ENCODE data around the gene GALK1.
"Not testable (repeated sequence)": the region's sequence is repeated elsewhere in the genome, so short reads cannot be mapped to it uniquely, and the experiment has no call there.

The GALK1 gene

DNA sequence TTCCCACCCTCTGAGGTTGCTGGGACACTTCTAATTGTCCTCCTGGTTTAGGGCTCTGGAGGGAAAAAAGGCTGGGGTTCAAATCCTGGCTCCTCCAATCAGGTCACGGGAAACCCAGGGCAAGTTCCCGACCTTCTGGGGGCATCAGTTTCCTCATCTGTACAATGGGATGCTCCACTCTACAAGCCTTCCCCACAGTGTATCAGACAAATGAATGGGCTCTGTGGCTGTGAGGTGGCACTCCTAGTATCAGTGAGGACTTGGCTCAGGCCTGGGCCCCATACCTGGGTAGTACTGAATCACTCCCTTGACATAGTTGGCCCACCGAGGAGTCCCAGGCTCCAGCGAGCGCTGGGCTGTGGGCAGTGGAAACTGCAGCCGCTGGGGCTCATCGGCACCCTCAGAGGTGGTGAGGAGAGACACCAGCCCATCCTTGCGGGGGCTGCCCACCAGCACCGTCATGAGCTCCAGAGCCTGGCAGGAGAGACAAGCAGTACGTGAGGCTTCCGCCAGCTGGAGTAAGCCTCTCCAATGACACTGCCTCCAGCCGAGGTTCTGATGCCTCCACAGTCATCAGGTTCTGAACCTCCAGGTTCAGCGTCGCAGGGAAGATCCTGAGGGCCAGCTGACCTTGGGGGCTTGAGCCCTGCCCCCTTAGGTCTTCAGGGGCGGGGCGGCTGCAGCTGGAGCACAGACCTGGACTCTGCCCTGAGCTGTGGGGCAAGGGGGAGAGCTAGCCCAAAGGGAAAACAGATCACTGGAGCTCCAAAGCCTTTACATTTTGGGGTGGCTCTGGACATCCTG lies 1.2 kb downstream of the GALK1 start:
- DNase-seq (ENCODE audit: low read depth) = no peak

DNA sequence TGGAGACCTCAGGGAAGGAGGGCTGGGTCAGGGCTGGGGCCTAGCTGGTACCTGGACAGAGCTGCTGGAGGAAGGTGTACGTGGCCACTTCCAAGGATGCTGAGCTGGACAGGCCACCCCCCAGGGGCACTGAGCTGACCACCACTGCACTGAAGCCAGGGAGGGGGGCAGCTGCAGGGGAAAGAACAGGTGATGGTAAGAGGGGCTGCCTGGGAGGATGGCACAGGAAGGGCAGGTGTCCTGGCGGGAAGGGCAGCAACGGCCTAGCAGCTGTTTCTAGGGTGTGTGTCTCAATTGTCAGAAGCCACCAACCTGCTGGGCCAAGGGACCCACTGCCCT lies 1.8 kb downstream of the GALK1 start:
- no peak for DNase-seq (ENCODE audit: low read depth)

DNA sequence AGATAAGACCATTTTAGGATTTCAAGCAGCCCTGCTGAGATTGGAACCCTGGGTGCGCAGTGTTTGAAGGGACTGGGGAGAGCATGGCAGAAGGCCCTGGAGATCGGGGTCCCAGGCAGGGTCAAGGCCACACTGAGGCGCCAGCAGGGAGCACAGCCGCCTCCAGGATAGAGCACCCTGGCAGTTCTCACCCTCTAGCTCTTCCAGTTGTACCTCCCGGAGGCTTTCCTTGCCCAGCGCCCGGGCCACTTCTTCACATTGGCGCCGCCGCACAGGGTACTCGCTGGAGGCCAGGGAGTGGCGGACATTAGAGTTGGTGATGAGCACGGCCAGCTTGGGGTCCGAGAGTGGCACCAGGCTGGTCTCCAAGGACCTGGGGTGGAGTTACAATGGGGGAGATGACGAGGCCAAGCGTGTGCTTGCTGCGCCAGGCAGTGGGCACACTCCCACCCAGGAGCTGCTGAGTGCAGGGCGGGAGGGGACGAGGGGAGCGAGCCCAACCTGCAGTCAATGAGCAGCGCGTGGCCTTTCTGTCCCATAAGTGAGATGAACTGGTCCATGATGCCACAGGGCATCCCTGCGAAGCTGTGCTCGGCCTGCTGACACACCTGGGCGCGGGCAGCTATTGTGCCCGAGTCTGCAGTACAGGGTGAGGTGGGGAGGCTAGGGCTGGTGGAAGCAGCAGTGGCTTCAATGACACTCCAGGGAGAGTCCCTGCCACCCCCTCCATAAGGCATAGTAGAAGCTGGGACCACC lies 2.3 kb downstream of the GALK1 start:
- no peak for DNase-seq (ENCODE audit: low read depth)

DNA sequence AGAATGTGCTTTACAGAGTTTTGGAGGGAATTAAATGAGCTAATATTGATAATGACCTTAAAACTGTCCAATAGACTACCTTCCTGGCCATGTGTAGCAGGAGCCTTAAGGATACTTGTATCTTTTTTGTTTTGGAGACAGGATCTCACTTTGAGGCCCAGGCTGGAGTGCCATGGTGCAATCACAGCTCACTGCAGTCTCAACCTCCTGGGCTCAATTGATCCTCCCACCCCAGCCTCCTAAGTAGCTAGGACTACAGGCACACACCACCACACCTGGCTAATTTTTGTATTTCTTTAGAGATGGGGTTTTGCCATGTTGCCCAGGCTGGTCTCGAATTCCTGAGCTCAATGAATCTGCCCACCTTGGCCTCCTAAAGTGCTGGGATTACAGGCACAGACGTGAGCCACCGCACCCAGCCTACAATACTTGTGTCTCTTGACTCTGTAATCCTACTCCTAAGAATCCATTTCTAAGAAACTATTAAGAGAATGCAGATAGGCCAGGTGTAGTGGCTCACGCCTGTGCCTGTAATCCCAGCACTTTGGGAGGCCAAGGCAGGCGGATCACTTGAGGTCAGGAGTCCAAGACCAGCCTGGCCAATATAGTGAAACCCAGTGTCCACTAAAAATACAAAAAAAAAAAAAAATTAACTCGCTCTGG lies 4.9 kb downstream of the GALK1 start:
- not testable (repeated sequence) for DNase-seq (ENCODE audit: low read depth)

DNA sequence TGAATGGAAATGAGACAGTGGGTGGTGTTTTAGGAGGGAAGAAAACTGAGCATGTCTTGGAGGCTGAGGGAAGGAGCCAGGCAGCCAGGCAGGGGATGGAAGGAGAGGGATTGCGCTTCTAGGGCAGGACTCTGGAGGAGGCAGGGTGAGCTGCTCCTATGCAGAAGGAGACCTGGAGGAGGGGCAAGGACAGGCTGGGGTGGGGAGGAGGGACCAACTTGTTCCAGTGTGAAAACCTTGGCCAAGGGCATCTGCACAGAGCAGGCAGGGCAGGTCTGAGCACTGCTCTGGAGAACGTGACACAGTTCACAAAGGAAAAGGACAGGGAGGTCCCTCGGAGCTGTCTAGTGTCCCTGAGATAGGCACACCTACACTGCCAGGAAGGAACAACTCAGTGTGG lies 5.5 kb downstream of the GALK1 start:
- DNase-seq (ENCODE audit: low read depth) = no peak

DNA sequence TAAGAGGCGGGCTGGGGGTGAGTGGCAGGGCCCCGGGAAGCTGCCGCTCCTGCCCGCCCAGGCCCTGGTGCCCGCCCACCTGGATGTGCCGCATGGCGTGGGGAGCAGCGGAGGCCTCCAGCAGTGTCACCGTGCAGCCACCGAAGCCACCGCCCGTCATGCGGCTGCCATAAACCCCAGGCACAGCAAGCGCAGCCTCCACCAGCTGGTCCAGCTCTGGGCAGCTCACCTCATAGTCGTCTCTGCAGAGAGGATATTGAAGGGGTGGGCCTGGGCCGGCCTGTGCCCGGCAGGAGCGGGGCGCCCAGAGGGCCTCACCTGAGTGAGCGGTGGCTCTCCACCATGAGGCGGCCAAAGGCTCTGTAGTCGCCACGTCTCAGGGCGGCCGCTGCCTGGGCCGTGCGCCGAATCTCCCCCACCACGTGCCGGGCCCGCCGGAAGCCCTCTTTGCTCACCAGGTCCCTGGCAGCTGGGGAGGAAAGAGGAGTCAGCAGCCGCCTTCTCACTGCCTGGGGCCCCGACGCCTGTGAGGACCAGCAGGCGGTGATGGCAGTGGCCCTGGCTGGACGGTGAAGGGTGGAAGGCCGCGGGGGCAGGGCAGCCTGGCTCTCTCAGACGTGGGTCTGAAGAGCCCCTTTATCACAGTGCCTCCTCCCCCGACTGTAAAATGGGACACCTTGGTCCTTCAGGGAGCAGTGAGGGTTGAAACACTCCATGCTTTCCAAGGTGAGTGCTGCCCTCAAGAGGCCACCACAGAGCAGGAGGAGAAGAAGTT lies 6.7 kb downstream of the GALK1 start:
- DNase-seq (ENCODE audit: low read depth) = no peak

DNA sequence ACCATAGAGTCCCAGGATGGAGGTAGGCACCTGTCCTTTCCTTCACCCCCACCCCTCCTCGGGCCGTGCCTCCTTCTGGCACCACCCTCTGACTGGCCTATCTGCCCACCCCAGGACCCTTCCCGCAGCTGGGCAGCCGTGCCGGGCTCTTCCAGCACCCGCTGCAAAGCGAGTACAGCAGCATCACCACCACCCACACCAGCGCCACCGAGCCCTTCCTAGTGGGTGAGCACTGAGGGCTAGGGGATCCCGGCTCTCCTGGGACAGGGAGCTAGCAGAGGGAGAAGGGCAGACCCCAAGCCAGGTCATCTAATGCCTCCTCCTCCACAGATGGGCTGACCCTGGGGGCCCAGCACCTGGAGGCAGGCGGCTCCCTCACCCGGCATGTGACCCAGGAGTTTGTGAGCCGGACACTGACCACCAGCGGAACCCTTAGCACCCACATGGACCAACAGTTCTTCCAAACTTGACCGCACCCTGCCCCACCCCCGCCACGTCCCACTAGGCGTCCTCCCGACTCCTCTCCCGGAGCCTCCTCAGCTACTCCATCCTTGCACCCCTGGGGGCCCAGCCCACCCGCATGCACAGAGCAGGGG lies 7.8 kb downstream of the GALK1 start:
- no peak for DNase-seq (ENCODE audit: low read depth)

DNA sequence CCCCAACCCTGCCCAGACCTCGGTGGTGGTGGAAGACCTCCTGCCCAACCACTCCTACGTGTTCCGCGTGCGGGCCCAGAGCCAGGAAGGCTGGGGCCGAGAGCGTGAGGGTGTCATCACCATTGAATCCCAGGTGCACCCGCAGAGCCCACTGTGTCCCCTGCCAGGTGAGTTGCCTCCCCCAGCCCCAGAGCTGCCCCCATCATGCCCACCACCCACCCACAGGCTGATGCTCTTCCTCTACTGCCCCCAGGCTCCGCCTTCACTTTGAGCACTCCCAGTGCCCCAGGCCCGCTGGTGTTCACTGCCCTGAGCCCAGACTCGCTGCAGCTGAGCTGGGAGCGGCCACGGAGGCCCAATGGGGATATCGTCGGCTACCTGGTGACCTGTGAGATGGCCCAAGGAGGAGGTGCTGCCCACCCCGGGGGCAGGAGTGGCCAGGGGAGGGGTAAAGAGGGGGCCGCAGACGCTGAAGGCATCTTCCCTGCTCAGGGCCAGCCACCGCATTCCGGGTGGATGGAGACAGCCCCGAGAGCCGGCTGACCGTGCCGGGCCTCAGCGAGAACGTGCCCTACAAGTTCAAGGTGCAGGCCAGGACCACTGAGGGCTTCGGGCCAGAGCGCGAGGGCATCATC lies 8.4 kb downstream of the GALK1 start:
- no peak for DNase-seq (ENCODE audit: low read depth)

DNA sequence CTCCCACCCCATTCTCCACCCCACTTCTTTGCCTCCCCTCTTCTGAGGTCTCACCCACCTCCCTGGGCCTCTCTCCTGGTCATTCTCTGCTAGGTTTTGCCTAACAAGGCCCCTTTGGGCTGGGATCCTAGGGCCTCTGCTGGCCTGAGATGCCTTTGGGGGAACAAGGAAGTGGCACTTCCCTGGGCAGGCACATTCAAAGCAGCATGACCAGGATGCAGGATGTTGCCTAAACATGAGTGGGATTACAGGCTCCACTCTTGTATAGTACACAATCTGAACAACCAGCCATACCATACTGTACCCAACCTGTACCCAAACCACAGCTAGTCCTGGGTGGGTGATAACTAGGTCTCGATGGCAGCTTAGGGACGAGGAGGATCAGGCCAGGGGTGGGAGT lies 9.0 kb downstream of the GALK1 start:
- no peak for DNase-seq (ENCODE audit: low read depth)

DNA sequence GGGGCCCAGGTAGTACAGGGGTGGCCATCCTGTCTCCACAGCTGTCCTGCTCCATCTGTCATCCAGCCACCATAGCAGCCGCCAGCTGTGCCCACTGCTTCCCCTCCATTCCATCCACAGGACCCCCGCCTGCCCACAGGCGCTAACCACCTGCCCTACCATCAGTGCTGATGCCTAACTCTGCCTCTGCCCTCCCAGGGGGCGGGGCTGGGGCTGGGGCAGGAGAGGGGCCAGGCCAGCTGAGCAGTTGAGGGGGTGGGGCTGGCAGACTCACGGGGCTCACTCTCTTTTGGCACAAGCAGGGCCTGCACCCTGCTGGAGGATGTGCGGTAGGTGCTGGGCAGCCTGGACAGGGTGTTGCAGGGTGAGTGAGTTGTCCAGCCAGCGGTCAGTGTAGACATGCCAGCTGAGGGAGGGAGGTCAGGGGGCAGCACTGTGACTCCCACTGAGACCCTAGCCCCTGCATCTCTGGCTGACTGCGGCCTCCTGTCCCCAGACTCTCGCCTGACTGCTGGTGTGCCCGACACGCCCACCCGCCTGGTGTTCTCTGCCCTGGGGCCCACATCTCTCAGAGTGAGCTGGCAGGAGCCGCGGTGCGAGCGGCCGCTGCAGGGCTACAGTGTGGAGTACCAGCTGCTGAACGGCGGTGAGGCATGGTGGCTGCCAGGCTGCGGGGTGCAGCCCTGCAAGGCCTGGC lies 9.6 kb downstream of the GALK1 start:
- no peak for DNase-seq (ENCODE audit: low read depth)

DNA sequence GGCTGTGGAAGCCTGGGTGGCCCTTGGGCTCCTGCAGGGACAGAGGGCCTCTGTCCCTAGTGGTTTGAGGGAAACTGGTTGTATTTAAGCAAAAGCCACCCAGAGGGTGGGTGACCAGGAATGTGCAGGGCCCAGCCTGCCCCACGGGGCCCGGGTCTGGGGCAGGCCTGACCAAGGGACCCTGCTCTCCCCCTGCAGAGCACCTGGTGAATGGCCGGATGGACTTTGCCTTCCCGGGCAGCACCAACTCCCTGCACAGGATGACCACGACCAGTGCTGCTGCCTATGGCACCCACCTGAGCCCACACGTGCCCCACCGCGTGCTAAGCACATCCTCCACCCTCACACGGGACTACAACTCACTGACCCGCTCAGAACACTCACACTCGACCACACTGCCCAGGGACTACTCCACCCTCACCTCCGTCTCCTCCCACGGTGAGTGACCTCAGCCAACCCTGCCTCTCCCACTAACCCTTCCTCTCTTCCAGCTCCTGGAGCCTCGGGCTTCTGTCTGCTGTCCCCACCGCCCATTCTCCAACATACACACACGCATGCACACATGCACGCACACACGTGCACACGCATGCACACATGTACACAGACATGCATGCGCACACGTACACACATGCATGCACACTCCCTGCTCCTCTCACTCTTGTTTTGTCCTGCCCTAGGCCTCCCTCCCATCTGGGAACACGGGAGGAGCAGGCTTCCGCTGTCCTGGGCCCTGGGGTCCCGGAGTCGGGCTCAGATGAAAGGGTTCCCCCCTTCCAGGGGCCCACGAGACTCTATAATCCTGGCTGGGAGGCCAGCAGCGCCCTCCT lies 10.4 kb downstream of the GALK1 start:
- DNase-seq (ENCODE audit: low read depth) = peak; percentile 48

DNA sequence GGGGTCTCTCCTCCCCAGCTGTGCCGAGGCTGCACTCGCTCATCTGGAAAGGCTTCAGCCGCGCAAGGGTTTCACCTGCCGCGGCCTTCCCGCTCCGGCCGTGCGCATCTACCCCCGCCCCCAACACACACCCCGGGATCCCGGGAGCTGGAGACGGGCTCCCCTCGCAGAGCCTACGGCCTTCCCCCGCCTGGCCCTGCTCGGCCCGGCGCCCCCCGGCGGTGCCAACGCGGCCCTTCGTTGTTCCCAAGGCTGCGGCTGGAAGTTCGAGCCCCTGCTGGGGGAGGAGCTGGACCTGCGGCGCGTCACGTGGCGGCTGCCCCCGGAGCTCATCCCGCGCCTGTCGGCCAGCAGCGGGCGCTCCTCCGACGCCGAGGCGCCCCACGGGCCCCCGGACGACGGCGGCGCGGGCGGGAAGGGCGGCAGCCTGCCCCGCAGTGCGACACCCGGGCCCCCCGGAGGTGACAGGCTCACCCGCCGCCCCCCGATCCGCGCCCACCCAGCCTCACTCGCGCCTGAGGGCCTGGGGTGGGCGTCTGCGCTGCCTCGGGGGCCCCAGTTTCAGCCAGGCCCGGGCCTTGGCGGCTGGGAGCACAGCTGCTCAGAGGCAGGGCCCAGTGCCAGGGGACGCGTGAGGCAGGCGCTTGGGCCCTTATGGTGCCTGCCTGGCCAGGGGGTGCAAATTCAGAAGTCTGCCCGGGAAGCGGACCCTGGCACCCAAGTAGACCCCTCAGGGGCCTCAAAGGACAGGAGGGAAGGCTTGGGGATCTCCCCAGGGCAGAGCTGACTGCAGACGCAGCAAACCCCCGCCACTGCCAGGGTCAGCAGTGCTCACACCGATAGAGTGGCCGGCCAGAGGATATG lies 11.2 kb downstream of the GALK1 start:
- DNase-seq (ENCODE audit: low read depth) = peak; percentile 56

DNA sequence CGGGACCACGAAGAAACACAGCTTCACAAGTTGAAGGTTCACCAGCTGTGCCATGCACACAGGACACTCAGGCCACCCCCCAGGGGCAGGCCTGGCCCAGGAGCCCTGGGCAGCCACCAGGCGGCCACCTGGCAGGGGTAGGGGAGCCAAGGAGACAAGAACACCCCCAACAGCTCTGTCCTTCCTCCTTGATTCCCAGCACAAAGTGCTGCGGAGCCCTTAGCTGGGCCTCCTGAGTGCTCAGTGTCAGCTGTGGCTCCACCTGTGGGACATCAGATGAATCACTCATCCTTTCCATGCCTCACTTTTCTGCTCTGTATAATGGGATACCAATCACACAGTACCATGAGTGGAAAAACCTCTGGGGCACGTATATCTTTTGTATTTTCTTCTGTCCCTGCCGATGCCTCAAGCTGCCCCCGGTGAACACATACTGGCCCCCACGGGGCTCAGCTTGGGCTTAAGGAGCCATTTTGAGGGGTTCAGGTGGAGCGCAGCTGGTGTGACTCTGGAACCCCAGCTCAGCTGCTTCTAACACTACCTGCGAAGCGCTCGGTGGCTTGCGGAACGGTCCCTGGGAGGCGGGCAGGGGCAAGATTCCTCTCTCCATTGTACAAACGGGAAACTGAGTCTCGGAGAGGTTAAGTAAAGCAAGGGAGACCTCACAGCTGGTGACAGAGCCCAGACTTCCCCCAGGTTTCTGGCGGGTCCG lies 12.0 kb downstream of the GALK1 start:
- no peak for DNase-seq (ENCODE audit: low read depth)

DNA sequence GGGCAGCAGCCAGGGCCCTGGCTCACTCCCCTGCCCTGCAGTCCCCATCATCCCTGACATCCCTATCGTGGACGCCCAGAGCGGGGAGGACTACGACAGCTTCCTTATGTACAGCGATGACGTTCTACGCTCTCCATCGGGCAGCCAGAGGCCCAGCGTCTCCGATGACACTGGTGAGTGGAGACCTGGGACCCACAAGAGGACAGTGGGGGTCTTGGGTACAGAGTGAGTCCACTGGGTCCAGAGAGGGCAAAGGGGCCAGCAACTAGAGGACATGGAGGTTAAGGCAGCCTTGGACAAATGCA lies 12.6 kb downstream of the GALK1 start:
- no peak for DNase-seq (ENCODE audit: low read depth)

DNA sequence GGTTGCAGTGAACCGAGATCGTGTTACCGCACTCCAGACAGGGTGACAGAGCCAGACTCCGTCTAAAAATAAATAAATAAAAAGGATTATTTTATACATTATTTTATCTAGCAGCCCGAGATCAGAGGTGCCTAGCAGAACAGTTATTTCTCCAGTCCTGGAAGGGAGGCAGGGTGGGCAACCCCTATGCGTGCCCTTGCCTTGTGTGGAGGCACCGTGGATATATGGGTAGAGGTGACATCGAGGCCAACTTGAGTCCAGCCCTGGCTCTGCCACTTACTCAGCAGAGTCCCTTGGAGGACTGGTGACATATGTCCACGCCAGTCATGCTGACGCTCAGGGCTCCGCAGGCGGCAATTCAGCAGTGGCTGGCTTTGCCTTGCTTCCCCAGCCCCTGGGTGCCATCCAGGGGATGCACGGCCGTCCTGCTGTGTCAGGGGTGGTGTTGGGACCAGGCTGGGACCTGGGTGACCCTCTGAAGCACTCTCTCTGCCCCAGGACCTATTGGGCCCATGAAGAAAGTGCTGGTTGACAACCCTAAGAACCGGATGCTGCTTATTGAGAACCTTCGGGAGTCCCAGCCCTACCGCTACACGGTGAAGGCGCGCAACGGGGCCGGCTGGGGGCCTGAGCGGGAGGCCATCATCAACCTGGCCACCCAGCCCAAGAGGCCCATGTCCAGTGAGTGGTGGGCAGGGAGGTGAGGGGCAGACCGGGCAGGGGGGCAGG lies 13.2 kb downstream of the GALK1 start:
- DNase-seq (ENCODE audit: low read depth) = no peak

DNA sequence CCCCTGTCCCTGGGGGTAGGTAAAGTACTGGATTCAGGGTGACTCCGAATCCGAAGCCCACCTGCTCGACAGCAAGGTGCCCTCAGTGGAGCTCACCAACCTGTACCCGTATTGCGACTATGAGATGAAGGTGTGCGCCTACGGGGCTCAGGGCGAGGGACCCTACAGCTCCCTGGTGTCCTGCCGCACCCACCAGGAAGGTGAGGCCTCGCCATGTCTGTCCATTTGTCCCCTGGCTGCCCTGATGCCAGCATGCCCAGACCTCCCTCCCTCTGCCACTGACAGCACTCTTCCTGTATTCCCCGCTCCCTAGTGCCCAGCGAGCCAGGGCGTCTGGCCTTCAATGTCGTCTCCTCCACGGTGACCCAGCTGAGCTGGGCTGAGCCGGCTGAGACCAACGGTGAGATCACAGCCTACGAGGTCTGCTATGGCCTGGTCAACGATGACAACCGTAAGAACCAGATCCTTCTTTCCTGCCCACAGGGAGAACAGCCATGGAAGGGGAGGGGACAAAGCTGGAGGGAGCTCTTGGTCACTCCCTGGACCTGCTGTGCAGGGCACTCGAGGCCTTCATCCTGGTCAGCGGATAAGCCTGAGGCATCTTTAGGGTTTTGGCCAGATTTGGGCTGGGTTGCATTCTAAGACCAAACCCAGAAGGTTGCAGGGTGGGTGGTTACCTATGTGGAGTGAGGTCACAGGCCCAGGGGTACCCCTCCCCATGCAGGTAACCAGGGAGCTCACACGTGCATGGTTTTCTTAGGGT lies 14.2 kb downstream of the GALK1 start:
- DNase-seq (ENCODE audit: low read depth) = no peak
